Caki2 (cell line): ENCODE measurements around the gene MALRD1. TPM values are rescaled to one million over a fixed set of nuclear protein-coding genes. Genes with fewer than 3 reads are reported as not detected.
"Not testable (repeated sequence)": the region's sequence is repeated elsewhere in the genome, so short reads cannot be mapped to it uniquely, and the experiment has no call there.

Experiments used
- DNase-seq: peaks from one replicate; pipeline ENCODE4 v3.0.0-alpha.2; 2015; ENCODE audit warnings: low read depth
- in situ Hi-C: cut with HindIII; loops from 2 replicates; pipeline ENCODE4 v1.10.0; 2016; ENCODE audit warnings: low sequenced_read_pairs, low pct_unique_long_range_greater_than_20kb, mixed read lengths
- total RNA-seq: library from RNA; depleted of rRNA; stranded (reverse); fragments of >200 nt; shearing (Covaris generic); gene quantifications from 2 replicates; pipeline ENCODE4 v1.2.3, GENCODE V29; 2014; ENCODE audit warnings: low replicate concordance

The MALRD1 gene
- total RNA-seq, 1 experiment from 2014 or later: not detected

DNA sequence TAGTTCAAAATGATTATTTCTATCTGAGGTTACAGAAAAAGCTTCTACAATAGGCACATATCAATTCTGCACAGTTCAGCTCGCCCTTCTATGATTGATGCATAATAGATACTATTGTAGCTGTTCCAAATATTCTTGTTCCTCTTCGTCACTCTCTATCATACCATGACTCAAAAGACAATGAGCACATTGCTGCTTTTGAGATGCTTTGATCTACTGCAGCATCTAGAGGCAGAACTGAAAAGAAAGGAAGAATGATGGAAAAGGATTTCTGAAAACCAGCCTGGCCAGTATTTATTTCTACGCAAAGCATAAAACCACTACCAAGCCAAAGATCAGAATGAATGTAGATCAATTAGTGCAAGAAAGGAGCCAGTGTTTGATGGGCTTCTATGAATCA lies 708.3 kb downstream of the MALRD1 start:
- in situ Hi-C loops: no loop called here

DNA sequence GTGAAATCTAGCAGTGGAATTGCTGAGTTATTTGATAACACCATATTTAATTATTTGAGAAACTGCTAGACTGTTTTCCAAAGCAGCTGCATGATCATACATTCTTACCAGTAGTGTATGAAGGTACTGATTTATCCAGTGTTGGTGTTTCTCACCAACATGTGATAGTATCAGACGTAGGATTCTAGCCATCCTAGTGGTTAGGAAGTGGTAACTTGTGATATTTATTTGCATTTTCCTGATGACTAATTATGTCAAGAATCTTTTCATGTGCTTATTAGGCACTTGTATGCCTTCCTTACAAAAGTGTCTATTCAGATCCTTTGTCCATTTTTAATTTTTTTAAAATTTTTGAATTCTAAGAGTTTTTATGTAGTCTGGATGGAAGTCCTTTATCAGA lies 713.4 kb downstream of the MALRD1 start:
- in situ Hi-C loops: no loop called here
- DNase-seq: no peak

More for the DNA sequence above, 708.3 kb downstream of the MALRD1 start:
- no peak for DNase-seq

DNA sequence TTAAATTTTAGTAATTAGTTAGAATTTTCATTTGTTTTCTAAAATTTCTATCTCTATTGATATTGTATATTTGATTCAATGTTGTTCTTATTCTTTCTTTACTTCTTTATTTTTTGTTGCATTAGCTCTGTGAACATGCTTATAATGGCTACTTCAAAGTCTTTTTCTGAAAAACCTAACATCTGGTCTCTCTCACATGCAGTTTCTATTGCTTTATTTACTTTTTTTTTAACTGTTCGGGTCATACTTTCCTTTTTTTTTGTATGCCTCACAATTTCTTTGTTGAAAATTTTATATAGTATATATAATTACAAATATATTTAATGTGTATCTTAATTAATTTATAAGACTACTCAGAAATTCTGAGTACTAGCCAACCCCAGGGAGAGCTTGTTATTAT lies 715.5 kb downstream of the MALRD1 start:
- in situ Hi-C loops: no loop called here
- DNase-seq: no peak

DNA sequence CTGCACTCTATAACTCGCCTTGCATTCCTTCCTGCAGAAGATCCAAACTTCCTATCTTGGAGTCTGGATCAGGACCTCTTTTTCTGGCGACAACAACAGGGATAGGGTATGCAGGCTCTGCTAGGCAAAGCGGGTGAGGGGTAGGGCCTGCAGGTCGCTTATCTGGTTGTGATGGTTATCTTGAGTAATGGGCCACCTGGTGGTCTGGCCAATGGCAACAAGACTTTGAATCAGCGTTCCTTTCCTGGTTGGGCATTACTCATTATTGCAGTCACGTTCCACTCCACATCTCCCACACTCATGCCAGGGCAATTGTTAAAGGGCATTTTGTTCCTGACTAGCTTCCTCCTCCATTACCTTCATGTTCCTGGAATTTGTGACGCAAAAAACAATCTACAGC lies 719.3 kb downstream of the MALRD1 start:
- no peak for DNase-seq
- in situ Hi-C loops: no loop called here

DNA sequence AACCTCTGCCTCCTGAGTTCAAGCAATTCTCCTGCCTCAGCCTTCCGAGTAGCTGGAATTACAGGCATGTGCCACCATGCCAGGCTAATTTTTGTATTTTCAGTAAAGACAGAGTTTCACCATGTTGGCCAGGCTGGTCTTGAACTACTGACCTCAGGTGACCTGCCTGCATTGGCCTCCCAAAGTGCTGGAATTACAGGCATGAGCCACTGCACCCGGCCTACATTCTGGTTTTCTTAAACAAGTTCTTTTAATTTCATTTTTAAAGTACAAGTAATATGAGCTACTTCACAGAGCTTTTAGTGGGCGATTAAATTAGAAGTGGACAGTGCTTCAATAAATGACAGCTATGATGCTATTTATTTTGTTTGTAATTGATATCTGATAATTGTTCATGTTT lies 721.2 kb downstream of the MALRD1 start:
- in situ Hi-C loops, DNase-seq: not testable (repeated sequence)

DNA sequence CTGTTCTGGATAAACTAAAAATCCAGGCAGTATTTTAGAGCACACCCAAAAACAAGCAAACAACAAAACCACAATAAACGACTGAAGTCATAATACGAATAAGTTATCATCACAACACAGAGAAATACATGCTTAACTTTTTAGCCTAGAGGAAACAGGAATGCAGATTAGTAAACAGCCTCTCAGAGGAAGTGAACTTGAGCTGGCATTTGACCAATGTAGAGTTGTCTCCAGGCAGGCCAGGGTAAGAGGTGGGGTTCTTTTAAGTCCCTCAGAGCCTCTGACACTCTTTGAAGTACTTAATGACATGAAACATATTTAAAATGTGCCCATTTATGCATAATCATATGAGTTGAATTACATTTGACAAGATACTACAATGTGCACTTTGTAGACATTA lies 724.4 kb downstream of the MALRD1 start:
- no peak for DNase-seq
- in situ Hi-C loops: no loop called here

DNA sequence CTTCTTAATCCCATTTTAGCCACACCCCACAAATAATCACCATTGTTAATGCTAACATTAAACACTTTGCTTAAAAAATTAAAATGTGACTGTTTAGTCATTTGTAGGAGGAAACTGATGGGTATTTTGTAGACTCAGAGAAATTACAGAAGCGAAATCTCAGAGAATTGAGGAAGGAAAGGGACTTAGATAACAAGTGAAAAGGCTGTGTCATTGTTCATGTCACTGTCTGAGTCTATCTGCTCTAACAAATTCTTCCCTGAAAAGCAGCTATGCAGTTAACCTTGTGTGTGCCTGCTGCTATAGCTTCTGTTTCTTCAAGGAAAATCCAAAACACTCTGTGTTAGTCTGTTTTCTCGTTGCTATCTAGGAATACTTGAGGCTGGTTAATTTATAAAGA lies 726.7 kb downstream of the MALRD1 start:
- in situ Hi-C loops: no loop called here
- DNase-seq: no peak

DNA sequence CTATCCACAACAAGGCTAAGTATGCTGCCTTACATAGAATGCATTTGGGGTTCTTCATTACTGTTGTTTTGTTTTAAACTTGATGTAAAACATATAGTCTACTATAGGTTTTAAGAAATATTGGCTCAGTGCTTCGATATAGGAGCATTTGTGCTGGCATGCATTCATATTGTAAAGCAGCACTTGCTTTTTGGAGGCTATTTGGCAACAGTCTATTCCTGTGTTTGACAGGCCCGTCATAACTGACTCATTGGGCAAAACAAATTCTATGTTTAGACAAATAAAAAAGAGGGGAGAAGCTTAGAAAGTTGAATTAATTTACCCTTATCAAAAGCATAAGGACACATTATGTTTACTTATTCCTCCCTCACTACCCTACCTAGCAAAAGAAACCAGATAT lies 729.2 kb downstream of the MALRD1 start:
- in situ Hi-C loops: no loop called here
- no peak for DNase-seq

DNA sequence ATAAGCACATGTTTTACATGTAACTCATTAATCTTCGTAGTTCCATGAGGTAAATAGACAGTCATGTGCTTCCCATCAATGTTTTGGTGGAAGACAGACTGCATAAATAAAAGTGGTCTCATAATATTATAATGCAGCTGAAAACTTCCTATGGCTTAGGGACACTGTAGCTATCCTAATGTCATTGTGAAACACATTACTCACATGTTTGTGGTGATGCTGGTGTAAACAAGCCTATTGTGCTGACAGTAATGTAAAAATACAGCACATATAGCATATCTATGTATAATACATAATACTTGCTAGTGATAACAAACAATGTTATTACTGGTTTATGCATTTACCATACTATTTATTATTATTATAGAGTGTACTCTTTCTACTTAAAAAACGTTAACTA lies 730.4 kb downstream of the MALRD1 start:
- DNase-seq: no peak
- in situ Hi-C loops: no loop called here

DNA sequence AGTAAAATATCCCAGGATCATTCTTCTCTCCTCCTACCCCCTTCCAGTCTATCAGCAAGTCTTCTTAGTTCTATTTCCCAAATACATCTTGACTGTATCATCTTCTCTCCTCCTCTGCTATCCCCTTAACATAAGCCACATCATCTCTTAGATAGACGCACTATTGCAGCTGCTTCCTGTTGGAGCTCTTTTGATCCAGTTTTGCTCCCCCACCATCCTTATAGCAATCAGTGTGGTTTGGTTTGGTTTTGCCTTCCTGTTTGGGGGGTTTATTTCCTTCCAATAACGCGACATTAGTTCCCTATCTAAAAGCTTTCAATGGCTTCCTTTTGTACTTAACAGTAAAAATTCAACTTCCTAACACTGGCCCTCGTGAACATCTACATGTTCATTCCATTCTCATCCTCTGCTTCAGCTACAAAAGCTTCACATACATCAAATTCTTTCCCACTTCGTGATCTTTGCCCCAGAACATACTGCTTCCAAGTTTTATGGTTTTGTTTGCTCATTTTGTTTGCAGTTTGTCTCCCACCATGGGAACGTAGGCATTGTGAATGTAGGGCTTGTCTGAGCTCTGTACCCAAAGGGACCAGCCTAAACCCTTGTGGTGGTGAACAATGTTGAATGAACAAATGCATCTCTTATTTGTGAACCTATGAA lies 734.0 kb downstream of the MALRD1 start:
- in situ Hi-C loops: no loop called here

DNA sequence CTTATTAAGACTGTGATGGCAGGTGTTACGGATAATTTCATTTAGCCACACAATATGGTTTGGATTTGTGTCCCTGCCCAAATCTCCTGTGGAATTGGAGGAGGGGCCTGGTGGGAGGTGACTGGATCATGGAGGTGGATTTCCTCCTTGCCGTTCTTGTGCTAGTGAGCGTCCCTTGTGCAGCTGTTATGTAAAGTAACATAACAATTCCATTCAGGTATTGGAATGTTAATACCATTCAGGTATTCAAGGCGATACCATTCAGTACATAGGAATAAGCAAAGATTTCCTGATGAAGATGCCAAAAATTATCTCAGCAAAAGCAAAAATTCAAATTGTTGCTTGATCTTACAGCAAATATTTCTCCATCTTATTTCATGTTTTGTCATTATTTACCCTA lies 735.1 kb downstream of the MALRD1 start:
- in situ Hi-C loops: no loop called here
- no peak for DNase-seq

More for the DNA sequence above, 734.0 kb downstream of the MALRD1 start:
- DNase-seq: no peak
